ENCODE measurements around the gene TMEM132D. TPM values are rescaled to one million over a fixed set of nuclear protein-coding genes. Genes with fewer than 3 reads are reported as not detected.

Gene TMEM132D
- polyA plus RNA-seq, 1 experiment = 0.02 TPM

GRCh38 chr12:129579879-129580278 is 323.9 kb downstream of the TMEM132D start:
- no peak for DNase-seq (ENCODE audit: low read depth)
- POLR2A ChIA-PET = no interaction called here
- H3K27me3 ChIP-seq (ENCODE audit: control insufficient read depth, insufficient read depth, low read length) = no peaks in the 10 kb centered on the region
- CTCF ChIA-PET = no interaction called here
- TF ChIP-seq CTCF (IDR thresholded peaks at IDR 0.05; ENCODE audit: insufficient read depth, low read depth, low read length) = no peak
- H3K4me3 ChIP-seq (ENCODE audit: low read depth, low read length) = no peak overlapping the region
- no peaks in the 10 kb centered on the region for H3K36me3 ChIP-seq (ENCODE audit: control insufficient read depth, insufficient read depth, low read length)

- no peak for DNase-seq (ENCODE audit: low read depth)
- Histone ChIP-seq H3K36me3 (ENCODE audit: control insufficient read depth, insufficient read depth, low read length) (no peaks in the 10 kb centered on the region), H3K4me3 (ENCODE audit: low read depth, low read length) (no peak overlapping the region), H3K27me3 (ENCODE audit: control insufficient read depth, insufficient read depth, low read length) (no peaks in the 10 kb centered on the region)
- TF ChIP-seq CTCF (IDR thresholded peaks at IDR 0.05; ENCODE audit: insufficient read depth, low read depth, low read length) = no peak
- ChIA-PET POLR2A (no interaction called here), CTCF (no interaction called here)
These were observed 331.8 kb downstream of the TMEM132D start for GRCh38 chr12:129571901-129572494.

GRCh38 chr12:129570796-129571400 is 332.9 kb downstream of the TMEM132D start:
- POLR2A ChIA-PET = no interaction called here
- TF ChIP-seq CTCF (IDR thresholded peaks at IDR 0.05; ENCODE audit: insufficient read depth, low read depth, low read length) = no peak
- H3K27me3 ChIP-seq (ENCODE audit: control insufficient read depth, insufficient read depth, low read length) = no peaks in the 10 kb centered on the region
- H3K4me3 ChIP-seq (ENCODE audit: low read depth, low read length) = no peak overlapping the region
- CTCF ChIA-PET = no interaction called here
- no peaks in the 10 kb centered on the region for H3K36me3 ChIP-seq (ENCODE audit: control insufficient read depth, insufficient read depth, low read length)
- no peak for DNase-seq (ENCODE audit: low read depth)

GRCh38 chr12:129566800-129567199 is 337.0 kb downstream of the TMEM132D start:
- no peaks in the 10 kb centered on the region for H3K27me3 ChIP-seq (ENCODE audit: control insufficient read depth, insufficient read depth, low read length)
- TF ChIP-seq CTCF (IDR thresholded peaks at IDR 0.05; ENCODE audit: insufficient read depth, low read depth, low read length) = no peak
- ChIA-PET POLR2A (no interaction called here), CTCF (no interaction called here)
- no peak overlapping the region for H3K4me3 ChIP-seq (ENCODE audit: low read depth, low read length)
- H3K36me3 ChIP-seq (ENCODE audit: control insufficient read depth, insufficient read depth, low read length) = no peaks in the 10 kb centered on the region
- DNase-seq (ENCODE audit: low read depth) = no peak

- Histone ChIP-seq H3K36me3 (ENCODE audit: control insufficient read depth, insufficient read depth, low read length) (no peaks in the 10 kb centered on the region), H3K27me3 (ENCODE audit: control insufficient read depth, insufficient read depth, low read length) (no peaks in the 10 kb centered on the region), H3K4me3 (ENCODE audit: low read depth, low read length) (no peak overlapping the region)
- no peak for DNase-seq (ENCODE audit: low read depth)
- no peak for TF ChIP-seq CTCF (IDR thresholded peaks at IDR 0.05; ENCODE audit: insufficient read depth, low read depth, low read length)
- ChIA-PET CTCF (no interaction called here), POLR2A (no interaction called here)
These were observed 339.1 kb downstream of the TMEM132D start for GRCh38 chr12:129564768-129565167.
